ENCODE results near the gene PPP6R1.

Gene PPP6R1

GRCh38 chr19:55275851-55276719 is 17.3 kb upstream of the PPP6R1 start:
- no peak overlapping the region for H3K4me3 ChIP-seq (replicated peaks; ENCODE audit: low read depth, low read length)
- no peak for TF ChIP-seq CTCF (IDR thresholded peaks at IDR 0.05; ENCODE audit: low read depth, low read length, missing control alignments)
- no peak for DNase-seq (ENCODE audit: extremely low read depth, low read depth)

GRCh38 chr19:55273978-55274707 is 15.3 kb upstream of the PPP6R1 start:
- no peak overlapping the region for H3K4me3 ChIP-seq (replicated peaks; ENCODE audit: low read depth, low read length)
- no peak for TF ChIP-seq CTCF (IDR thresholded peaks at IDR 0.05; ENCODE audit: low read depth, low read length, missing control alignments)
- no peak for DNase-seq (ENCODE audit: extremely low read depth, low read depth)

GRCh38 chr19:55272142-55272541 is 13.3 kb upstream of the PPP6R1 start:
- no peak for TF ChIP-seq CTCF (IDR thresholded peaks at IDR 0.05; ENCODE audit: low read depth, low read length, missing control alignments)
- DNase-seq (ENCODE audit: extremely low read depth, low read depth), result no peak
- no peak overlapping the region for H3K4me3 ChIP-seq (replicated peaks; ENCODE audit: low read depth, low read length)

- TF ChIP-seq CTCF (IDR thresholded peaks at IDR 0.05; ENCODE audit: low read depth, low read length, missing control alignments), result no peak
- no peak for DNase-seq (ENCODE audit: extremely low read depth, low read depth)
- H3K4me3 ChIP-seq (replicated peaks; ENCODE audit: low read depth, low read length), result no peak overlapping the region
These were observed 11.5 kb upstream of the PPP6R1 start for GRCh38 chr19:55270172-55270942.

- H3K4me3 ChIP-seq (replicated peaks; ENCODE audit: low read depth, low read length), result no peak overlapping the region
- no peak for DNase-seq (ENCODE audit: extremely low read depth, low read depth)
- no peak for TF ChIP-seq CTCF (IDR thresholded peaks at IDR 0.05; ENCODE audit: low read depth, low read length, missing control alignments)
These were observed 10.5 kb upstream of the PPP6R1 start for GRCh38 chr19:55269299-55269698.

GRCh38 chr19:55266840-55267239 is 8.0 kb upstream of the PPP6R1 start:
- TF ChIP-seq CTCF (IDR thresholded peaks at IDR 0.05; ENCODE audit: low read depth, low read length, missing control alignments), result no peak
- DNase-seq (ENCODE audit: extremely low read depth, low read depth), result no peak
- no peak overlapping the region for H3K4me3 ChIP-seq (replicated peaks; ENCODE audit: low read depth, low read length)
